ENCODE data around the gene INPP5F. TPM values are rescaled to one million over a fixed set of nuclear protein-coding genes. Genes with fewer than 3 reads are reported as not detected.
A peak's percentile ranks its signal among the peaks of the same experiment; 100 is the strongest.

INPP5F gene
- total RNA-seq, 1 donor from 2014 or later: 4.9 TPM

GRCh38 chr10:119724593-119725516 lies 995 bp upstream of the INPP5F start:
- no peak for TF ChIP-seq CTCF (IDR thresholded peaks at IDR 0.05; ENCODE audit: borderline replicate concordance)

GRCh38 chr10:119725517-119725827 lies 378 bp upstream of the INPP5F start:
- peaks cover 4% of the 10 kb centered on the region for H3K36me3 ChIP-seq
- DNase-seq: no peak
- TF ChIP-seq CTCF (IDR thresholded peaks at IDR 0.05; ENCODE audit: borderline replicate concordance): no peak
- intact Hi-C loops (cut with micrococcal nuclease): no loop called here
- H3K4me1 ChIP-seq: peaks cover 36% of the 10 kb centered on the region
- peak overlapping the region; percentile 98 for H3K27ac ChIP-seq (replicated peaks)
- no peaks in the 10 kb centered on the region for H3K9me3 ChIP-seq (replicated peaks)
- peak overlapping the region; percentile 96 for H3K4me3 ChIP-seq
- H3K27me3 ChIP-seq (ENCODE audit: low read depth): no peaks in the 10 kb centered on the region

More at GRCh38 chr10:119724593-119725516, 995 bp upstream of the INPP5F start:
- DNase-seq: no peak
- no peaks in the 10 kb centered on the region for H3K9me3 ChIP-seq (replicated peaks)
- H3K36me3 ChIP-seq: no peaks in the 10 kb centered on the region
- H3K27me3 ChIP-seq (ENCODE audit: low read depth): no peaks in the 10 kb centered on the region
- peaks cover 36% of the 10 kb centered on the region for H3K4me1 ChIP-seq
- peak overlapping the region; percentile 98 for H3K27ac ChIP-seq (replicated peaks)
- H3K4me3 ChIP-seq: peak overlapping the region; percentile 96
- intact Hi-C loops (cut with micrococcal nuclease): no loop called here

GRCh38 chr10:119726676-119727261 lies 919 bp downstream of the INPP5F start:
- TF ChIP-seq CTCF (IDR thresholded peaks at IDR 0.05; ENCODE audit: borderline replicate concordance): no peak
- Histone ChIP-seq H3K9me3 (replicated peaks) (no peaks in the 10 kb centered on the region), H3K4me3 (peak overlapping the region; percentile 96), H3K36me3 (peaks cover 6% of the 10 kb centered on the region), H3K27ac (replicated peaks) (peak overlapping the region; percentile 98), H3K27me3 (ENCODE audit: low read depth) (no peaks in the 10 kb centered on the region), H3K4me1 (peaks cover 36% of the 10 kb centered on the region)
- no peak for DNase-seq
- intact Hi-C loops (cut with micrococcal nuclease): no loop called here

- H3K4me3 ChIP-seq: no peak overlapping the region
- no peaks in the 10 kb centered on the region for H3K27me3 ChIP-seq (ENCODE audit: low read depth)
- no peak overlapping the region for H3K27ac ChIP-seq (replicated peaks)
- no peak for DNase-seq
- intact Hi-C loops (cut with micrococcal nuclease): no loop called here
- H3K4me1 ChIP-seq: peaks cover 36% of the 10 kb centered on the region
- peaks cover 6% of the 10 kb centered on the region for H3K36me3 ChIP-seq
- no peak for TF ChIP-seq CTCF (IDR thresholded peaks at IDR 0.05; ENCODE audit: borderline replicate concordance)
- H3K9me3 ChIP-seq (replicated peaks): no peaks in the 10 kb centered on the region
These were observed 2.4 kb downstream of the INPP5F start for GRCh38 chr10:119728172-119728800.

GRCh38 chr10:119734396-119735332 lies 8.8 kb downstream of the INPP5F start:
- intact Hi-C loops (cut with micrococcal nuclease): no loop called here
- TF ChIP-seq CTCF (IDR thresholded peaks at IDR 0.05; ENCODE audit: borderline replicate concordance): no peak
- Histone ChIP-seq H3K27me3 (ENCODE audit: low read depth) (no peaks in the 10 kb centered on the region), H3K4me3 (no peak overlapping the region), H3K9me3 (replicated peaks) (no peaks in the 10 kb centered on the region), H3K27ac (replicated peaks) (no peak overlapping the region), H3K4me1 (peaks cover 17% of the 10 kb centered on the region), H3K36me3 (peaks cover 6% of the 10 kb centered on the region)
- no peak for DNase-seq
